ENCODE data around the gene ZNF219. TPM values are rescaled to one million over a fixed set of nuclear protein-coding genes. Genes with fewer than 3 reads are reported as not detected.

Gene ZNF219
- total RNA-seq, 1 donor from 2014 or later: 111 TPM

DNA sequence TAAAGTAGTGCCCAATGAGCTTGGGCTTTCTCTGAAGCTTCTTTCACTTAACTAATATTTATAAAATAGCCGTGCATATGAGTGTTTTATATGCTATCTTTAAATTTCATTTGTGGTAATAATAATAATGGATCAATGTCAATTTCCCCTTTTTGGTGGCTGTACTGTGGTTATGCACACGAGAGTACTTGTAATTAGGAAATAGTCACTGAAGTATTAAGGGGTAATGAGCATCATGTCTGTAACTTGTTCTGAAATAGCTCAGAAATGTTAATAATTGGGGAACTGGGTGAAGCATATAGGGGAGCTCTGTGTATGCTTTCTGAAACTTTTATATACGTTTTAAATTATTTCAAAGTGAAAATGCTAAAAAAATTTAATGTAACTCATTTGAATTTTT is 47.9 kb downstream of the ZNF219 start:
- no peaks in the 10 kb centered on the region for H3K27me3 Mint-ChIP-seq
- no peaks in the 10 kb centered on the region for H3K36me3 Mint-ChIP-seq (ENCODE audit: insufficient read depth)
- H3K4me3 Mint-ChIP-seq (ENCODE audit: low read depth): no peak overlapping the region
- no peak overlapping the region for H3K27ac Mint-ChIP-seq
- peaks cover 23% of the 10 kb centered on the region for H3K4me1 Mint-ChIP-seq (ENCODE audit: low read depth)
- TF ChIP-seq, protein P1, sequence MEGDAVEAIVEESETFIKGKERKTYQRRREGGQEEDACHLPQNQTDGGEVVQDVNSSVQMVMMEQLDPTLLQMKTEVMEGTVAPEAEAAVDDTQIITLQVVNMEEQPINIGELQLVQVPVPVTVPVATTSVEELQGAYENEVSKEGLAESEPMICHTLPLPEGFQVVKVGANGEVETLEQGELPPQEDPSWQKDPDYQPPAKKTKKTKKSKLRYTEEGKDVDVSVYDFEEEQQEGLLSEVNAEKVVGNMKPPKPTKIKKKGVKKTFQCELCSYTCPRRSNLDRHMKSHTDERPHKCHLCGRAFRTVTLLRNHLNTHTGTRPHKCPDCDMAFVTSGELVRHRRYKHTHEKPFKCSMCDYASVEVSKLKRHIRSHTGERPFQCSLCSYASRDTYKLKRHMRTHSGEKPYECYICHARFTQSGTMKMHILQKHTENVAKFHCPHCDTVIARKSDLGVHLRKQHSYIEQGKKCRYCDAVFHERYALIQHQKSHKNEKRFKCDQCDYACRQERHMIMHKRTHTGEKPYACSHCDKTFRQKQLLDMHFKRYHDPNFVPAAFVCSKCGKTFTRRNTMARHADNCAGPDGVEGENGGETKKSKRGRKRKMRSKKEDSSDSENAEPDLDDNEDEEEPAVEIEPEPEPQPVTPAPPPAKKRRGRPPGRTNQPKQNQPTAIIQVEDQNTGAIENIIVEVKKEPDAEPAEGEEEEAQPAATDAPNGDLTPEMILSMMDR (IDR thresholded peaks at IDR 0.05; ENCODE audit: unreplicated experiment): no peak
- no peaks in the 10 kb centered on the region for H3K9me3 Mint-ChIP-seq (ENCODE audit: low read depth)
- no peak for DNase-seq (ENCODE audit: low spot score, unreplicated experiment)

DNA sequence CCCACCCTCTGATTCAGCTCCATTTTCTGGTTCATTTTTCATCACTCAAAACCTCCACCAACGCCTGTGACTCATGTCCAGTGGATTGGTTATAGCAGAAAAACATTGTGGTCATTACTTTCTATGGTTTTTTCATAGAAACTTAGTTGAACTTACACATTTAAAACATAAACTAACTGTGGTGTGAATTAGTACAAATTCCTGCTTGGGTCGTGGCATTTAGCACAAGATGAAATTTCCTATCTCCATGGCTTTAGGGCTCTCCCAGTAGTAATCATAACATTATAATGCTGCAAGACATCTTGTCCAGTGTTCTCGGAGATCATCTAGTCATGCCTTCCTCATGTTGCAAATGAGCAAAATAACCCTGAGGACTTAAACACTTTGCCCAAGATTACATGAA is 49.2 kb downstream of the ZNF219 start:
- Mint-ChIP-seq H3K27ac (no peak overlapping the region), H3K4me1 (ENCODE audit: low read depth) (peaks cover 13% of the 10 kb centered on the region), H3K36me3 (ENCODE audit: insufficient read depth) (no peaks in the 10 kb centered on the region), H3K27me3 (peaks cover 9% of the 10 kb centered on the region), H3K9me3 (ENCODE audit: low read depth) (no peaks in the 10 kb centered on the region), H3K4me3 (ENCODE audit: low read depth) (no peak overlapping the region)
- TF ChIP-seq, protein P1 (IDR thresholded peaks at IDR 0.05; ENCODE audit: unreplicated experiment): no peak
- no peak for DNase-seq (ENCODE audit: low spot score, unreplicated experiment)

DNA sequence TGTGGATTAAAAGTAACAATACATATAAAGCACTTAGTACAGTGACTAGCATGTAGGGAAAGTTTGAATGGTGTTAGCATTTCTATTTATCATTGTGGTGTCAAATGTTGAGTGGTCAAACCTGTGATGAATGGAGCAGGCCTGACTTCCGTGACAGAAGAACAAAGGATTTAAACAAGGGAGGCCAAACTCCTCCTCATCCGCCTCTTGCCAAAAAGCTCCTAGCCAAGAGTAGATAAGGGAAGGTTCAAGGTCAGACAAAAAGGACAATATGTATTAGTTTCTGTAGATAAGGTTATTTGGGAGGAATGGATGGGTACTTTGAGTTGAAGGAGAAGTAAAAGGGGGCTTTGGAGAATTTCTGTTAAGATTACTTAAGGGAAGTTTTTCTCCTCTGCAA is 49.8 kb downstream of the ZNF219 start:
- H3K9me3 Mint-ChIP-seq (ENCODE audit: low read depth): no peaks in the 10 kb centered on the region
- H3K36me3 Mint-ChIP-seq (ENCODE audit: insufficient read depth): no peaks in the 10 kb centered on the region
- TF ChIP-seq, protein P1 (IDR thresholded peaks at IDR 0.05; ENCODE audit: unreplicated experiment): no peak
- H3K27ac Mint-ChIP-seq: no peak overlapping the region
- no peak for DNase-seq (ENCODE audit: low spot score, unreplicated experiment)
- peaks cover 7% of the 10 kb centered on the region for H3K4me1 Mint-ChIP-seq (ENCODE audit: low read depth)
- peaks cover 11% of the 10 kb centered on the region for H3K27me3 Mint-ChIP-seq
- H3K4me3 Mint-ChIP-seq (ENCODE audit: low read depth): no peak overlapping the region

DNA sequence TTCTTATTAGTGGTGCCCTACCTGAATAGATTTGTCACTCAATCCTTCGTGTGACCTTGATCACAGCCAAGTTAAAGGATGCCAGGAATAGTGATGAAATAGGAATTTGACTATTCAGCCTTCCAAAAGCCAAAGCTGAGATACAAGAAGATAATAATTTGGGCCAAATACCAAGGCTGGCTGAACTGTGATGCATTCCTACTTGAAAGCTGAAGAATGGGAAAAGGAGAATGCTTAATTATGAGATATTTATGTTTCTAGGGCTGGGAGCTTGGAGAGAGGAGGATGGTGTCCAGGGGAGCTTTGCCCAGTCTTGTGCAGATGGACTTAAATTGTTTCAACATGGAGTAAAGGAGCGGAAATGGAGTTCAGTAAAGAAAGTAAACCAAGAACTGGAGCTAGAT is 51.1 kb downstream of the ZNF219 start:
- Mint-ChIP-seq H3K27ac (no peak overlapping the region), H3K27me3 (peaks cover 16% of the 10 kb centered on the region), H3K9me3 (ENCODE audit: low read depth) (no peaks in the 10 kb centered on the region), H3K36me3 (ENCODE audit: insufficient read depth) (no peaks in the 10 kb centered on the region), H3K4me3 (ENCODE audit: low read depth) (no peak overlapping the region), H3K4me1 (ENCODE audit: low read depth) (peaks cover 5% of the 10 kb centered on the region)
- TF ChIP-seq, protein P1 (IDR thresholded peaks at IDR 0.05; ENCODE audit: unreplicated experiment): no peak
- DNase-seq (ENCODE audit: low spot score, unreplicated experiment): no peak

DNA sequence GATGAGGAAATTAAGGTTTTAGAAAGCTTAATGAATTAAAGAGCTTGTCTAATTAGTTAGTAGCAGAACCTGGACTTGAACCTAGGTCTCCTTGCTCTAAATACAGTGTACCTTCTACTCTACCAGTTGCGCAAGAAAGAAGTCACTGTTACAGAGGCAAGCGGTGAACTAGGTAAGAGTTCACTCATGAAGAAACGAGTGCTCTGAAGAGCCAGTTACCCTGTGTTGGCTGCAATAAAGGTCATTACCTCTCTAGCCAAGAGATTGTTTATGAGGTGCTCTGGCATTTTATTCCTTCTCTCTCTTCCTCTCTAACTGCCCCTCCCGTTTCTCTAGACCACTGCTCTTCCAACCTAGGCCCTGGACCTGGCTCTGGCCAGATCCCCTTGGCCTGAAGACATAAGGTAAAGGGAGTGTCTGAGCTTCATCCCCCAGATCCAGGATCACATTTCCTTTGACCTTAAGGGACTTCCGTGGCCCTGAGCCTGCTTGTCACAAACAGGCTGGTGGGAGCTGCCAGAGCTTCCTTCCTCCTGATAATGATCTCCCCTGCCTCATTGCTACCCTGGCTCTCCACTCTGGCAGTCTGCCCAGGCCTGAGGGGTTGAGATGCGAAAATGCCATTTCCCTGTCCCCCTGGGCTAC is 54.4 kb downstream of the ZNF219 start:
- no peak overlapping the region for H3K27ac Mint-ChIP-seq
- H3K4me1 Mint-ChIP-seq (ENCODE audit: low read depth): peaks cover 14% of the 10 kb centered on the region
- no peak overlapping the region for H3K4me3 Mint-ChIP-seq (ENCODE audit: low read depth)
- TF ChIP-seq, protein P1 (IDR thresholded peaks at IDR 0.05; ENCODE audit: unreplicated experiment): no peak
- no peak for DNase-seq (ENCODE audit: low spot score, unreplicated experiment)
- H3K27me3 Mint-ChIP-seq: peaks cover 20% of the 10 kb centered on the region
- no peaks in the 10 kb centered on the region for H3K36me3 Mint-ChIP-seq (ENCODE audit: insufficient read depth)
- H3K9me3 Mint-ChIP-seq (ENCODE audit: low read depth): no peaks in the 10 kb centered on the region

Measured in progenitor cell of endocrine pancreas (in vitro differentiated cells).